Subcutaneous abdominal adipose tissue (tissue), 5 donors: ENCODE results near the gene TCEANC2.

Experiments used
- H3K27ac ChIP-seq: one replicate; pipeline ENCODE4 v1.7.0; 2013; ENCODE audit warnings: low read depth, mild to moderate bottlenecking, inconsistent platforms, low read length, moderate library complexity
- H3K27me3 ChIP-seq, 5 donors: one replicate each; pipeline ENCODE4 v1.7.0; 2013; ENCODE audit warnings: low read length in 5 of 5, inconsistent platforms in 1 of 5; ENCODE audit not compliant: control insufficient read depth in 5 of 5, insufficient read depth in 4 of 5
- H3K36me3 ChIP-seq, 5 donors: one replicate each; pipeline ENCODE4 v1.7.0; 2013; ENCODE audit warnings: low read length in 5 of 5; ENCODE audit not compliant: control insufficient read depth in 5 of 5, insufficient read depth in 5 of 5
- H3K4me1 ChIP-seq, 5 donors: one replicate each; pipeline ENCODE4 v1.7.0; 2013; ENCODE audit warnings: low read length in 5 of 5, mild to moderate bottlenecking in 3 of 5, moderate library complexity in 1 of 5; ENCODE audit not compliant: control insufficient read depth in 5 of 5, insufficient read depth in 5 of 5
- H3K4me3 ChIP-seq, 5 donors: one replicate each; pipeline ENCODE4 v1.7.0; 2013; ENCODE audit warnings: low read length in 5 of 5, low read depth in 1 of 5
- H3K9ac ChIP-seq, 5 donors: one replicate each; pipeline ENCODE4 v1.7.0; 2013; ENCODE audit warnings: low read length in 5 of 5, mild to moderate bottlenecking in 4 of 5, moderate library complexity in 3 of 5
- H3K9me3 ChIP-seq, 5 donors: one replicate each; pipeline ENCODE4 v1.7.0; 2013; ENCODE audit warnings: low read length in 5 of 5; ENCODE audit not compliant: control insufficient read depth in 5 of 5
- donor health status: healthy.
- donor health status: healthy.
- donor health status: healthy.
- donor health status: healthy.
- donor health status: healthy.

Gene TCEANC2

GRCh38 chr1:54051933-54052430 lies 1.4 kb upstream of the TCEANC2 start:
- no peaks in the 10 kb centered on the region for H3K9me3 ChIP-seq
- peak overlapping the region; percentile 70 to 100 (median 99) for H3K4me3 ChIP-seq
- H3K27me3 ChIP-seq = no peaks in the 10 kb centered on the region
- H3K4me1 ChIP-seq = peaks cover 11 to 53% (median 49%) of the 10 kb centered on the region in 5 donors
- peak overlapping the region; percentile 85 to 99 (median 96) for H3K9ac ChIP-seq
- H3K27ac ChIP-seq = peak overlapping the region; percentile 91
- no peaks in the 10 kb centered on the region for H3K36me3 ChIP-seq

- peaks cover 11 to 48% (median 44%) of the 10 kb centered on the region in 5 donors for H3K4me1 ChIP-seq
- H3K9ac ChIP-seq = peak overlapping the region; percentile 85 to 99 (median 96)
- H3K36me3 ChIP-seq = peaks cover 0 to 2% (median 0%) of the 10 kb centered on the region in 5 donors
- H3K9me3 ChIP-seq = no peaks in the 10 kb centered on the region
- peak overlapping the region; percentile 70 to 100 (median 99) for H3K4me3 ChIP-seq
- H3K27me3 ChIP-seq = no peaks in the 10 kb centered on the region
- peak overlapping the region; percentile 91 for H3K27ac ChIP-seq
Measured at GRCh38 chr1:54052431-54052933, 926 bp upstream of the TCEANC2 start.

- Histone ChIP-seq H3K9ac (peak overlapping the region; percentile 82 to 98 (median 91)), H3K9me3 (no peaks in the 10 kb centered on the region), H3K4me3 (peak overlapping the region; percentile 70 to 99 (median 90)), H3K27me3 (no peaks in the 10 kb centered on the region), H3K36me3 (peaks cover 0 to 7% (median 0%) of the 10 kb centered on the region in 5 donors), H3K27ac (peak overlapping the region; percentile 91), H3K4me1 (peaks cover 11 to 38% (median 34%) of the 10 kb centered on the region in 5 donors)
Measured at GRCh38 chr1:54053745-54054437, 483 bp downstream of the TCEANC2 start.

GRCh38 chr1:54054438-54054749 lies 986 bp downstream of the TCEANC2 start:
- H3K4me3 ChIP-seq = peak overlapping the region; percentile 70 to 99 (median 90)
- no peaks in the 10 kb centered on the region for H3K27me3 ChIP-seq
- peak overlapping the region in 4 of 5 donors; percentile 82 to 98 (median 90) for H3K9ac ChIP-seq
- H3K36me3 ChIP-seq = peaks cover 0 to 7% (median 0%) of the 10 kb centered on the region in 5 donors
- no peak overlapping the region for H3K27ac ChIP-seq
- H3K4me1 ChIP-seq = peaks cover 11 to 34% (median 30%) of the 10 kb centered on the region in 5 donors
- no peaks in the 10 kb centered on the region for H3K9me3 ChIP-seq

GRCh38 chr1:54064299-54064698 lies 10.9 kb downstream of the TCEANC2 start:
- H3K27me3 ChIP-seq = no peaks in the 10 kb centered on the region
- no peak overlapping the region for H3K27ac ChIP-seq
- H3K9ac ChIP-seq = no peak overlapping the region
- H3K9me3 ChIP-seq = no peaks in the 10 kb centered on the region
- H3K36me3 ChIP-seq = no peaks in the 10 kb centered on the region
- H3K4me3 ChIP-seq = no peak overlapping the region
- H3K4me1 ChIP-seq = no peaks in the 10 kb centered on the region

- H3K9ac ChIP-seq = no peak overlapping the region
- no peak overlapping the region for H3K27ac ChIP-seq
- H3K36me3 ChIP-seq = peaks cover 0 to 8% (median 0%) of the 10 kb centered on the region in 5 donors
- H3K4me1 ChIP-seq = no peaks in the 10 kb centered on the region
- H3K9me3 ChIP-seq = no peaks in the 10 kb centered on the region
- H3K4me3 ChIP-seq = no peak overlapping the region
- no peaks in the 10 kb centered on the region for H3K27me3 ChIP-seq
Measured at GRCh38 chr1:54069791-54070170, 16.4 kb downstream of the TCEANC2 start.

- H3K4me1 ChIP-seq = no peaks in the 10 kb centered on the region
- H3K9me3 ChIP-seq = no peaks in the 10 kb centered on the region
- no peaks in the 10 kb centered on the region for H3K27me3 ChIP-seq
- no peak overlapping the region for H3K27ac ChIP-seq
- no peak overlapping the region for H3K4me3 ChIP-seq
- H3K9ac ChIP-seq = no peak overlapping the region
- peaks cover 0 to 8% (median 0%) of the 10 kb centered on the region in 5 donors for H3K36me3 ChIP-seq
Measured at GRCh38 chr1:54070171-54070837, 16.9 kb downstream of the TCEANC2 start.

GRCh38 chr1:54077359-54077758 lies 24.0 kb downstream of the TCEANC2 start:
- no peak overlapping the region for H3K27ac ChIP-seq
- no peak overlapping the region for H3K9ac ChIP-seq
- no peaks in the 10 kb centered on the region for H3K9me3 ChIP-seq
- no peaks in the 10 kb centered on the region for H3K4me1 ChIP-seq
- no peaks in the 10 kb centered on the region for H3K27me3 ChIP-seq
- H3K36me3 ChIP-seq = peaks cover 0 to 3% (median 0%) of the 10 kb centered on the region in 5 donors
- H3K4me3 ChIP-seq = no peak overlapping the region

- H3K27me3 ChIP-seq = no peaks in the 10 kb centered on the region
- no peaks in the 10 kb centered on the region for H3K4me1 ChIP-seq
- no peak overlapping the region for H3K4me3 ChIP-seq
- no peaks in the 10 kb centered on the region for H3K9me3 ChIP-seq
- H3K36me3 ChIP-seq = peaks cover 0 to 2% (median 0%) of the 10 kb centered on the region in 5 donors
- H3K27ac ChIP-seq = no peak overlapping the region
- H3K9ac ChIP-seq = no peak overlapping the region
Measured at GRCh38 chr1:54080598-54081049, 27.2 kb downstream of the TCEANC2 start.
